GM21423 (cell line): ENCODE data around the gene SLC4A4.
A peak's percentile ranks its signal among the peaks of the same experiment; 100 is the strongest.

Source experiments
- ATAC-seq: cut with Tn5 transposase; IDR thresholded peaks from one replicate; pipeline ENCODE4 v1.9.1; 2021; ENCODE audit warnings: mild to moderate bottlenecking, moderate library complexity; ENCODE audit not compliant: unreplicated experiment

SLC4A4 gene

DNA sequence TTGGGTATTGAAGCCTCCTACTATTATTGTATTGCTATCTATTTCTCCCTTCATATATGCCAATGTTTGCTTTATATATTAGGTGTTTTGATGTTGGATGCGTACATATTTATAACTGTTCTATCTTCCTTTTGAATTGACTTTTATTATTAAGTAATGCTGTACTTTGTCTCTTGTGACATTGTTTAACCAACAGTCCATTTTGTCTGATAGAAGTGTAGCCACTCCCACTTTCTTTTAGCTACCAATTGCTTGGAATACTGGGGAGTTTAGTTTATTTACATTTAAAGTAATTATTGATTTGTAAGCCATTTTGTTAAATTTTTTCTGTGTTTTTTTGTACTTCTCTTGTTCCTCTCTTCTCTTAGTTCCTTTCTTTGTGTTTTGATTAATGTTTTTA lies 249.2 kb downstream of the SLC4A4 start:
- ATAC-seq: no peak

DNA sequence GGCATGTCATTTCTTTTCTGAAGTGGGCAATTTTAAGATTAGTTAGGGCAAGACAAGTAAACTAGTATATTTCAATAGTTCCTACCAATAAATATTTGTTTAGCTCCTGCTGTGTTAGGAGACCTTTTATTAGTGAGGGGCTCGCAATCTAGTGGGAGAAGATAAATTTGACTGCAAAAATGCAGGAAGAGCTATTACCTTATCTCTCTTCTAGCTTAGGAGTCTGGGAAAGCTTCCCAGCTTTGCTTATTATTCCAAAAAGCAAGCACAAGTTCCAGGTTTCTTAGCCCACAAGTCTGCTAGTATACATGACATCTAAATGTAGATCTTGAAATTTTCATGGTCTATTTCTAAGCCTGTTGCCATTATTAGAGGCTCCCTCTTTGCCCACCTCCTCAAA lies 254.0 kb downstream of the SLC4A4 start:
- ATAC-seq: no peak

DNA sequence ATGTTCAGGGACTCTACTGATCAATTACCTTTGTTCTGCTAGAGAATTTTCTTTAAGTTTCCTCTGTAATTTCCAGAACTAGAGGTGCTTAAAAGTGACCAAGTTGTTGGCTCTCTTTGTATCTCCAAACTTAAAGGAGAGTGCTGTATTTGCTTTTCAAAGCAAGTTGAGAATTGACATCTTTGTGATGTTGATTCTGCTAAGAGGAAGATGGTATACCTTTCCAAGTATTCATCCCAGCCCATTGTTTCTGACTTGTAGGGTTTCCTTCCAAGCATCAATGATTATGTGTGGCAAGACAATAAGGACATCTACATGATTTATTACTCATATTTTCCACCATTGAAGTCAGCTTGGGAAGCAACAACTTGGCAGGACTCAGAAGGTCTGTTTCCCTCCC lies 254.5 kb downstream of the SLC4A4 start:
- no peak for ATAC-seq

- no peak for ATAC-seq
These were observed 256.8 kb downstream of the SLC4A4 start for GRCh38 chr4:71595576-71596108.

- ATAC-seq: no peak
These were observed 260.8 kb downstream of the SLC4A4 start for GRCh38 chr4:71599578-71599977.

DNA sequence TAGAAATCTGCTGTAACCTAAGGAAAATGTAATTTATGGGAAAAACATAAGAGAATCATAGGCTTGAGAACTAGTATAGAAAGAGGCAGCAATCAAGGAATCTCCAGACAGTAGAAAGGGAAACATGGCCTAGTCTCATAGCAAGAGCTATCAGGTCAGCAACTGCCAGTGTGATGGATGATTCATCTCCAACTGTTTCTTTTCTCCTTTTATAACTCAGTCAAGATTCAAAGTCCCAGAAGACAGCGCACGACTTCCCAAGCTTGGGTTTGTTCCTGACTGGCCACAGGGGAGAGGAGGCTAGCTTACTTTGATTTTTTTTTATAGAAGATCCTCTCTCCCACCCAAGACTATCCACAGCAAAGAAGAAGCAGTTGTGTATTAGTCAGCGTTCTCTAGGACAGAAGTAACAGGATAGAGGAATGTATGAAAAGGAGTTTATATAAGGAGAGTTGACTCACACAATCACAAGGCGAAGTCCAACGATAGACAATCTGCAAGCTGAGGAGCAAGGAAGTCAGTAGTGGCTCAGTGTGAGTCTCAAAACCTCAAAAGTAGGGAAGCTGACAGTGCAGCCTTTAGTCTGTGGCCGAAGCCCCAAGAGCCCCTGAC lies 263.6 kb downstream of the SLC4A4 start:
- no peak for ATAC-seq

- peak; percentile 77 for ATAC-seq
These were observed 266.0 kb downstream of the SLC4A4 start for GRCh38 chr4:71604785-71605184.

DNA sequence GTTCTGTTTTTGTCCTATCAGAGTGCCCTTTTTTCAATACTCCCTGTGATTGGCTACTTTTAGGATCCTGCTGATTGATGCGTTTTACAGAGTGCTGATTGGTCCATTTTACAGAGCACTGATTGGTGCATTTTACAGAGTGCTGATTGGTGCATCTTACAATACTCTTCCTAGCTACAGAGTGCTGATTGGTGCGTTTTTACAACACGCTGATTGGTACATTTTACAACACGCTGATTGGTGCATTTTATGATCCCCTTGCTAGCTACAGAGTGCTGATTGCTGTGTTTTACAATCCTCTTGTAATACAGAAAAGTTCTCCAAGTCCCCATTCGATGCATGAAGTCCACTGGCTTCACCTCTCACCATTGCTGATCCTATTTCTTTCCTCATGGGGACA lies 268.3 kb downstream of the SLC4A4 start:
- ATAC-seq: no peak

- ATAC-seq: no peak
These were observed 269.2 kb downstream of the SLC4A4 start for GRCh38 chr4:71607780-71608677.

- no peak for ATAC-seq
These were observed 269.9 kb downstream of the SLC4A4 start for GRCh38 chr4:71608678-71609071.

DNA sequence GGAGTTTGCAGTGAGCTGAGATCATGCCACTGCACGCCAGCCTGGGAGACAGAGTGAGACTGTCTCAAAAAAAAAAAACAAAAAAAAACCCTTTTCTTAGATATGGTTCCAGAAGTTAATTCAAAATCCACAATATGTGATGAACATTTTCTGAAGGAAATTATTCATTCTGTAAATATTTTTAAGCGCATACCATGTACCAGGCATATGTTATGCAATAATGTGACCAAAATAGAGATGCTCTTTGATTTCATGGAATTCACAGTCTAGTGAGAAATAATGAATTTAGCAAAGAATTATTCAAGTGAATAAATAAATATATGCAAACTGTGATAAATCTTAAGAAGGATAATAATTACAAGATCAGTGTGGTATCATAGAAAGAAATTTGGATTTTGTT lies 270.3 kb downstream of the SLC4A4 start:
- no peak for ATAC-seq

- no peak for ATAC-seq
These were observed 270.8 kb downstream of the SLC4A4 start for GRCh38 chr4:71609651-71610050.

- no peak for ATAC-seq
These were observed 275.8 kb downstream of the SLC4A4 start for GRCh38 chr4:71614621-71615020.

GRCh38 chr4:71616168-71616811 lies 277.5 kb downstream of the SLC4A4 start:
- ATAC-seq: no peak
